DLD1 (cell line): Measurements from ENCODE around the gene MLYCD.

Experiments used
- in situ Hi-C: cut with HindIII; loops from 2 replicates; pipeline ENCODE4 v1.10.0; 2017; ENCODE audit warnings: low sequenced_read_pairs

The MLYCD gene

DNA sequence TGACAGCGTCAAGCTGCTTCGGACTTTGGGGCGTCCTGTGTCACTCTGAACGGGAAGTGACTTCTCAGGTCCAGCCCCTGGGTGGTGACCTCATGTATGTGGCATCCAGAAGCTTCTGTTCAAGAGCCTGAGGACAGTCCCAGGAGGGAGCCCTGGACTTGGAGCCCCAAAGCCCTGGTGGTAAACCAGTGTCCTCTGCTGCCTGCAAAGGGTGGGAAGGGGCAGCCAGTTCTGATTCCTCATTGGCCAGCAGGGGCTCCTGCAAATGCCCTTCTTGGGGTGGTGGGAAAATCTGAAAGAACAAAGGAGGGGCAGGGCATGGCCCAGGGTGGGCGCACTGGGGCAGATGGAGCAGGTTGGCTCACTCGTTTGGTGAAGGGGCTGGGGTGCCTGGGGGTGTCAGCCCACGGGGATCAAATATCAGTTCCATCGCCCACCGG is 55.7 kb downstream of the MLYCD start:
- in situ Hi-C loops = no loop called here

DNA sequence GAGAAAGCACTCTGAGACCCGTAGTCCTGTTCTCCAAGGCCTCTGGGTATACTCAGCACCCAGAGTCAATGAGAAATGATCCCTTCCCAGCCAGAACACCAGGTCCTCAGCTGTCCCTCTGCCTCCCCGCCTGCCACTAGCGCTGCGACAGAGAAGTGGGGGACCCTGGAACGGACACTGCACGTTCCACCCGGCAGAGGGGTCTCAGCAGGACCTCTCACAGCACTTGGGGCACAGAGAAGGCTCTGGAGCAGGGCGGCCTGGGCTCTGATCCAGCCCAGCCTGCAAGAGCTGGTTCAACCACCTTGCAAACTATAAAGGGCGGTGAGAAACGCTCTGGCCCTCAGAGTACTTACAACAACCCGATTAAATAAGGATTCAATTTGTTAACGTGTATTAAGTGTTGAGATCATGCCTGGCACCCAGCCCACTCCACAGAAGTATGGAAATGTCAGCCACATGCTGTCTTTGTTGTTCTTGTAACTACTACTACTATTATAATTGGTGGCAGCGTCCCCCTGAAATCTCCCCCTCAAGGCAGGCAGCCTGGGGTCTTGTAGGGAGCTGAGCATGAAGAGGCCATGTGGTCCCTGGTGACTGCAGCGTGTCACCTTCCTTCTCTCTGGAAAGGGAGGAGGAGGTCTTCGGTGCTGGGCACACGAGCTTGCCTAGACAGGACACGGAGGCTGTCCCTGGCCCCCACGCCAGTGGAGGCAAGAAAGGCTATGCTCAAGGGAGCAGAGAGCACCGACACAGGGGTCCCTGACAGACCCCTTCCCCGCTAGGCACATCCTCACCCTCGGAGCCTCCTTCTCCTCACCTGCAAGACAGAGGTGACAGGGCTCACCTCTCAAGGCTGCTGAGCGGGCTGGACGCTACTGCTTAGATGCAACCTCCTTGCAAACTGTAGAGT is 56.6 kb downstream of the MLYCD start:
- in situ Hi-C loops = no loop called here

DNA sequence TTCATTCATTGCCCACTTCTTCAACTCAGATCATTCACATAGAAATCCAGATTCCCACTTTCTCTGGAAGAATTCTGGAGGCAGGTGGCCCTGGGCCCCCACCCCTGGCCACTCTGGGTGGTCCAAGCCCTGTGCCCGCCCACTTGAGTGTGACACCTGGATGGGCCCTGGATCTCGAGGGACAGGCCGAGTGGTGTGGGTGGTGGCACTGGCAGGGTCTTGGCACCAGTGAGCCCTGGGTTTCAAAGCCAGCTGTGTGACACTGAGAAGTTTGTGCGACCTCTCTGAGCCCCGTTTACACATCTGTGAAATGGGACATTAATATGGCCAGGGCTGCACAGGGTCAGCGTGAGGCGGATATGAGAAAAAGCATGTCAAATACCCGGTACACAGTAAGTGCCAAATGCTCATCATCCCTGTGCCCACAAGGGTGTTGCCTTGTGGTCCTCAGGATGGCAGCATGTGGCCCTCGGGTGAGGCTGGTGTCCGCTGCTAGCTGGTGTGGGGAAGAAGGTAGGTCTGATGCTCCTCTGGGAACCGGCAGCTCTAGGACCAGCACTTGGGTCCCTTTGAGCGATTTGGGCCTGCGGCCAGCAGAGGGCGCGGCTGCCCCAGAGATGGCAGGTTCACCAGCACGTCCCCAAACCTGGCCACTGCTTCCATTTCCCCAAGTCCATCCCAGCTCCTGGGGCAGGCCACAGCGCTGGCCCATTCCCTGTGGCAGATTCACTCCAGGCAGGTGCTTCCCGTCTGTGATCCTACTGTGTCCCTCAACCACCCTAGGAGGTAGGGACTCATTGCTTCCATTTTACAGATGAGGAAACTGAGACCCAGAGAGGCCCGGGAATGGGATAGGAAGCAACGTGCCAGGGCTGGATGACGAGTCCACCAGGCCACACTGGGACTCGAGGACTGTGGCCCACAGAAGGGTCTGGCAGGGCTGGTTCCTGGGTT is 57.7 kb downstream of the MLYCD start:
- in situ Hi-C loops = no loop called here

DNA sequence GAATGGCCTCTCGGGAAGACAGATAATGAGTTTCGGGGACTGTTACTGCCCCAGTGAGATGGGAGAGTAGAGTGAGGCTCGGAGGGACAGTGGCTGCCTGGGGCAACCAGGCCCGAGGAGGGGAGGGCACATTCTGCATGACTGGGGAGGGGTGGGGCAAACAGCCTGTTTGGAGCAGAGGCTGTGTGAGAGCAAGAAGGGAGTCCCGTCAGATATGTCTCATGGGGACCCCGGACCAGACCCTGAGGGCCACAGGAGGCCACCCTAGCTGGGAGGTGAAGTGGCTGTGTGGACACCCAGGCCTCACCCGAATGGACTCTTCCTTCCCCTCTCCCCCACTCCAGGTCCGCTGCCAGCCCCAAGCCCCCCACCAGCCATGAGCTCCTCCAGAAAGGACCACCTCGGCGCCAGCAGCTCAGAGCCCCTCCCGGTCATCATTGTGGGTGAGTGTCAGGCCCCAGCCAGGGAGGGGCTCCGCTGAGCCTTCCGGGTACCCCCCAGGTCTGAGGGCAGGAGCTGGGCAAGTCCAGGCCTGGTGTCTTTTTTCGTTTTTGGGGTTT is 58.5 kb downstream of the MLYCD start:
- in situ Hi-C loops = no loop called here

DNA sequence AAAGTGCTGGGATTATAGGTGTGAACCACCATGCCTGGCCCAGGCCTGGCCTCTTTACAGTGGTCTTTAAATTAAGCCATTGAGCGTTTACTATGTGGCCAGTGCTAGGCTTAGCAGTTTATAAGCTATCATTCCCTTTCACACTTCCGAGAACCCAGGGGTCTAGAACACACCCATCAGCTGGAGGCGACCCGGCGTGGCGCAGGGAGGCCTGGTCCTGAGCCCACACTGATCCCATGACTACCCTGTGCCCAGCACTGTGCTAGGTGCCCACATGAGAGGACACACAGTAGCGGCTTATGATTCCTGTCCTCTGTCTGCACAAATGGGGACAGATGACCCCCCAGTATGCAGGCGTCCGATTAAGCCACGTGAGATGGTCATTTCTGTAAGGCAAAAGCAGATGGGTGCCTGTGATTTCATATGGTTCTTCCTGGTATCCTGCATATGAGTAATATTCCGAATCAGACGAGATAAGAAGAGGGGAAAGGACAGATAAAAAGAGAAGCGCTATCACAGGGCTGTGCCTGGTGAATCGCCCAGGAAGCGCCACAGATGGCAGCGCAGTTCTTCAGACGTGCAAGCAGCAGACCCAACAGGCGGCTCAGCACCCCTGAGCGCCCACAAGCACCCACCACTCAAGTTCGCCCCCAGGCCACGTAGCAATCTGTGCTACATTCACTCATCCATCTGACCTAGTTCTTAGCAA is 59.4 kb downstream of the MLYCD start:
- in situ Hi-C loops = no loop called here

DNA sequence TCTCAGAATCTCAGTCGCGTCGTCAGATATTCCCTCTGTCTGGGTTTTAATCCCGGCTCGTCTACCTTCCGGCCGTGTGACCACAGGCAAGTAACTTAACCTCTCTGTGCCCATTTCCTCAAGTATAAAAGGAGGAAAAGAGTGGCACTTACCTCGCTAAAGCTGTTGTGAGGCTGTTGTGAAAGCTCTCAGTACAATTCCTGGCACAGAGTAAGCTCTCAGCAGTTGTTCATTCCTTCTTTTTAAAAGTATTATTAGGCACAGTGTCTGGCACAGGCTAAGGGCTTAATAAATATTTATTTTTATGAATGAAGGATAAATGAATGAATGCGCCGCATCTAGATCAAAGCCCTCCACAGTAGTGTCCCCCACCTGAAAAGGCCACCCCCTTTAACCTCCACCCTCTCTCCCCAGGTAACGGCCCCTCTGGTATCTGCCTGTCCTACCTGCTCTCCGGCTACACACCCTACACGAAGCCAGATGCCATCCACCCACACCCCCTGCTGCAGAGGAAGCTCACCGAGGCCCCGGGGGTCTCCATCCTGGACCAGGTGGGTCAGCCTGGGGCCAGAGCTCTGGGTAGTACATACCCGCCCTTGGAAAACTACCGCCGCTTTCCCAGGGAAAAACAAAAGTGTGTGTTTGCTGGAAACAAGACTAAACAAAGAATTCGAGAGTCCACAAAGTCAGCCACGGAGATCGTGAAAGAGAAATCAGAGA is 60.1 kb downstream of the MLYCD start:
- in situ Hi-C loops = no loop called here

DNA sequence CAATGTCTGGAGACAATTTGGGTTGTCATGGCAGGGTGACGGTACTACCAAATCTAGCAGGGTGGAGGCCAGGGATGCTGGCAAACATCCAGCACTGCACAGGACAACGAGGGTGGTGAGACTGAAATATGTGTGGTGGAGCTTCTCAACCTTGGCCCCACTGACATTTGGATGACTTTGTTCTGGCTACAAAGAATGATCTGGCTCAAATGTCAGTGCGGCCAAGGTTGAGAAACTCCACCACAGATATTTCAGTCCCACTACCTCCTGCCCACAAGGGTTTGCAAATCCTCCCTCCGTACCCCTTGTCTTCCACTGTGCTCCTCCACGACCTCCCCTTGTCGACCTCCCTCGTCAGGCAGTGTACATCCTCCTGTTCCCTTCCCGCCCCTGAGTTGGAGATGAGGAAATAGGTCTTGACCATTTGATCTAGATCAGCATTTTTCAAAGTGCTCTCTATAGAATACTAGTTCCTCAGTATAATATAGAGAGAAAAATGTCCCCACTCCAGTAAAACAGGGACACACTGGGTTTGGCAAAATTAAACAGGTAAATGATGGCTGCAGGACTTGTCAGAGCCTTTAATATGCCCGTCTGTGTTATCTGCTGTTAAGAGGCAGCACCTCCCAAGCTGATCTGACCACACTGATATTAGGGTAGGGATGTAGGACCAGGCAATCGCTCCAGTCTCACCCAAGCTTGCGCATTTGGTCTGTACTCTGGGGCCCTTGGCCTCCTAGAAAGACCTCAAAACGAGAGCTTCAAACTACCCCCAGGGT is 60.9 kb downstream of the MLYCD start:
- in situ Hi-C loops = no loop called here

DNA sequence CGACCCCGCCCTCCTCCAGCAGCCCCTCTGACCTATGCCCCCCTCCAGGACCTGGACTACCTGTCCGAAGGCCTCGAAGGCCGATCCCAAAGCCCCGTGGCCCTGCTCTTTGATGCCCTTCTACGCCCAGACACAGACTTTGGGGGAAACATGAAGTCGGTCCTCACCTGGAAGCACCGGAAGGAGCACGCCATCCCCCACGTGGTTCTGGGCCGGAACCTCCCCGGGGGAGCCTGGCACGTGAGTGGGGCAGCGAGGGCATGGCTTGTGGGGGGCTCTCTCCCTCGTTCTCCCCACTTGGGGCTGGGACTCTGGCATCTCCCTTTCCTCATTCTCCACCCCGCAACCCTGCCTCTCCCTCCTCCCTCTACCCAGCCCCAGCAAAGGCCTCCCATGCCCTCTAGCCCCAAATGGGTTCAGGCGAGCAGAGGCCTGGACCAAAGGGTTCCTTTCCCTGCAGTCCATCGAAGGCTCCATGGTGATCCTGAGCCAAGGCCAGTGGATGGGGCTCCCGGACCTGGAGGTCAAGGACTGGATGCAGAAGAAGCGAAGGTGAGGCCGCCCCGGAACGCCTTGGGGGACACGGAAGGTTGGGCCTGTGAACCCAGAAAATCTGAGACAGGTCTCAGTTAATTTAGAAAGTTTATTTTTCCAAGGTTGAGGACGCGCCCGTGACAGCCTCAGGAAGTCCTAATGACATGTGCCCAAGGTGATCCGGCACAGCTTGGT is 61.8 kb downstream of the MLYCD start:
- in situ Hi-C loops = no loop called here

DNA sequence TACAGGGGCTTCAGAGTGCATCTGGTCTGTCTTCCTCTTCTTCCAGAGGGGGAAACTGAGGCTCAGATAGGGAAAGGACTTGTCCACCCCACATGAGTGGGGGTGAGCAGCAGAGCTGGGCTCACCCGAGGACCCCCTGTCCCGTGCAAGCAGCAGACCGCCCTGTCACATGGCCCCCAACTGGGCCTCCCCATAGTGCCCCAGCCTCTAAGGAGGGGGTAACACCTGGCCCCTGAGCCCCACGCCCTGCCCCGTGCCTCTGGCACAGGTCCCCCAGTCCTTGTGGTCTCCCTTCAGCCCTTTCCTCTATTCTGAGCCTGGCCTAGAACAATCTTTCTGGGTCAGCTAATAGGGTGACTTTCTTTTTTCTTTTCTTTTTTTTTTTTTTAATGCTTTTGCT is 62.7 kb downstream of the MLYCD start:
- in situ Hi-C loops = no loop called here

DNA sequence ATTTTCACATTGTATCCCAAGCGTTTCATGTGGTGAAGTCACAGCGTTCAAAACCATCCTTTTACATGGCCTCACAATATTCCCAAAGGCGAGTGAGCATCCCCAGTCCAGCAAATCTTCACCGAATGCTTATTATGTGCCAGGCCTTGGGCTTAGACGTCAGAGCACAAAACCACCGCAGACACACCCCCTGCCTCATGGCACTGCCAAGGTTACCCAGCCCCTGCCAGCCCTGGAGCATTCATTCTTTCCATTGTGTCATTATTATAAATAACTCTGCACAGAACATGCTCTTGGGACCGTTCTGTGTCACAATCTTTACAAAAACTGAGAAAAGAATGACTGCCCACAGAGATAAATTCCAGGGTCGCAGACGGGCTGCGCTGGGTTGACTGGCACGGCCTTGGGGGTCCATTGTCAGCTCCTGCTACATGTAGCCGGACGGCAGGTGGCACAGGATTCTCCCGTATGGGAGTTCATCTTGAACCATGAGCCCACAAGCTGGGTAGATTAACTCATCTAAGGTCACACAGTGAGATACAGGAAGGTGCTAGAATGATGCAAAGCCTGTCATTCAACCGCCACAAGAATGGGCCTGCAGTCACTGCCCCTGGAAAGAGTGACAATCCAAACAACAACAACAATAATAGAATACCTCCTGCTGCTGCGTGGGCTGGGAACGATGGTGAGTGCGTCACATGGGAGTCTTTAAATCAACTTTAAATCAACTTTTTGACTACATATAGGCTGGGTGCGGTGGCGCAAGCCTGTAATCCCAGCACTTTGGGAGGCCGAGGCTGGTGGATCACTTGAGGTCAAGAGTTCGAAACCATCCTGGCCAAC is 64.6 kb downstream of the MLYCD start:
- in situ Hi-C loops = no loop called here

DNA sequence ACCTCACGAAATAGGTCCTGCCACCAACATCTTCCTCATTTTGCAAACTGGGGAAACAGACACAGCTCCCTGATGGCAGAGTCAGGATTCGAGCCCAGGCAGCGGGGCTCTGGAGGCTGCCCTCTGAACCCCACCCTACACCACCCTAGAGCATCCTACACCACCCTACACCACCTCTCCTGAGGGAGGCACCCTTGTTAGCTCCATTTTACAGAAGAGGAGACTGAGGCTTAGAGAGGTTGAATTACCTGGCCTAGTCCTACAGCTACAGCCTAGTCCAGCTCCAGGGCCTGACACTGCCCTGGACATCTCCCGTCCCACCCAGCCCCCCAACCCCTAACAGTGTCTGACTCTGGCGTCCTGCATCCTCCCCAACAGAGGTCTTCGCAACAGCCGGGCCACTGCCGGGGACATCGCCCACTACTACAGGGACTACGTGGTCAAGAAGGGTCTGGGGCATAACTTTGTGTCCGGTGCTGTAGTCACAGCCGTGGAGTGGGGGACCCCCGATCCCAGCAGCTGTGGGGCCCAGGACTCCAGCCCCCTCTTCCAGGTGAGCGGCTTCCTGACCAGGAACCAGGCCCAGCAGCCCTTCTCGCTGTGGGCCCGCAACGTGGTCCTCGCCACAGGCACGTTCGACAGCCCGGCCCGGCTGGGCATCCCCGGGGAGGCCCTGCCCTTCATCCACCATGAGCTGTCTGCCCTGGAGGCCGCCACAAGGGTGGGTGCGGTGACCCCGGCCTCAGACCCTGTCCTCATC is 65.9 kb downstream of the MLYCD start:
- in situ Hi-C loops = no loop called here

DNA sequence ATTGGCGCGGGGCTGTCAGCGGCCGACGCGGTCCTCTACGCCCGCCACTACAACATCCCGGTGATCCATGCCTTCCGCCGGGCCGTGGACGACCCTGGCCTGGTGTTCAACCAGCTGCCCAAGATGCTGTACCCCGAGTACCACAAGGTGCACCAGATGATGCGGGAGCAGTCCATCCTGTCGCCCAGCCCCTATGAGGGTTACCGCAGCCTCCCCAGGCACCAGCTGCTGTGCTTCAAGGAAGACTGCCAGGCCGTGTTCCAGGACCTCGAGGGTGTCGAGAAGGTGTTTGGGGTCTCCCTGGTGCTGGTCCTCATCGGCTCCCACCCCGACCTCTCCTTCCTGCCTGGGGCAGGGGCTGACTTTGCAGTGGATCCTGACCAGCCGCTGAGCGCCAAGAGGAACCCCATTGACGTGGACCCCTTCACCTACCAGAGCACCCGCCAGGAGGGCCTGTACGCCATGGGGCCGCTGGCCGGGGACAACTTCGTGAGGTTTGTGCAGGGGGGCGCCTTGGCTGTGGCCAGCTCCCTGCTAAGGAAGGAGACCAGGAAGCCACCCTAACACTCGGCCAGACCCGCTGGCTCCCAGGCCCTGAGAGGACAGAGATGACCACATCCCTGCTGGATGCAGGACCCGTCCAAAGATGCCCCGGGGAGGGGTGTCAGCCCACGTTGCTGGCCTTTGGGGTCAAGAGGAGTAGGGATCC is 66.7 kb downstream of the MLYCD start:
- in situ Hi-C loops = no loop called here

DNA sequence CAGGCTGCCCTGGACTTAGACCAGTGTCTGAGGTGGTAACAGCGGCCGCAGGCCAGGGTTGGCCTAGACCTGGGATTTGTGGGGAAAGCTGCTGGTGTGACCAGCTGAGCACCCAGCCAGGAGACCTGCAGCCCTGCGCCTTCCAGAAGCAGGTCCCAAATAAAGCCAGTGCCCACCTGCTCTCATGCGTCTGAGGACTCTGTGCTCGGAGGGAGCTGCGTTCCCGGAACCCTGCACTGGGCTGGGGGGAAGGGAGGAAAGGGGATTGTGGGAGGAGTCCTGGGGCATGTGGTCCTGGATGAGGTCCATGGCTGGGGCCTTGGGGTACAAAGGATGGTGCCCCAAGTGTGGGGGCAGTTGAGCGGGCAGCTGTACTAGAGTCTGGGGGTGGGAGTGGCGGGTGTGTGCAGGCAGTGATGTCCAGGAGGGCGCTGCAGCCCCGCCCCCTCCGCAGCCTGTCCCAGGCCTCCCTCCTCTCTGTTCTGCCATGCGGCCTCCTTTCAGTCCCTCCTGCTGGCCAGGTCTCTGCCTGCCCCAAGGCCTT is 67.3 kb downstream of the MLYCD start:
- in situ Hi-C loops = no loop called here

DNA sequence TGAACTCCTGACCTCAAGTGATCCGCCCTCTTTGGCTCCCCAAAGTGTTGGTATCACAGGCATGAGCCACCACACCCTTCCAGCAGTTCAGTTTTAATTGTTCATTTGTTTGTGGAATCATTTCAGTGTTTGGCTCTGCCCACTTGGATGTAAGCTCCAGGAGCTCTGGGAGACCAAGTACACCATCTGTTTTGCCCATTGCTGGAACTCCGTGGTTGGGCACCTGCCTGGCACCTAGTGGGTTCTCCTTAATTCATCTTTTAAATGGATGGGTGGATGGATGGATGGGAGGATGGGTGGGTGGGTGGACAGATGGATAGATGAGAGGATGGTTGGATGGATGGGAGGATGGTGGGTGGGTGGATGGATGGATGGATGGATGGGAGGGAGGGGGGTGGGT is 68.2 kb downstream of the MLYCD start:
- in situ Hi-C loops = no loop called here

DNA sequence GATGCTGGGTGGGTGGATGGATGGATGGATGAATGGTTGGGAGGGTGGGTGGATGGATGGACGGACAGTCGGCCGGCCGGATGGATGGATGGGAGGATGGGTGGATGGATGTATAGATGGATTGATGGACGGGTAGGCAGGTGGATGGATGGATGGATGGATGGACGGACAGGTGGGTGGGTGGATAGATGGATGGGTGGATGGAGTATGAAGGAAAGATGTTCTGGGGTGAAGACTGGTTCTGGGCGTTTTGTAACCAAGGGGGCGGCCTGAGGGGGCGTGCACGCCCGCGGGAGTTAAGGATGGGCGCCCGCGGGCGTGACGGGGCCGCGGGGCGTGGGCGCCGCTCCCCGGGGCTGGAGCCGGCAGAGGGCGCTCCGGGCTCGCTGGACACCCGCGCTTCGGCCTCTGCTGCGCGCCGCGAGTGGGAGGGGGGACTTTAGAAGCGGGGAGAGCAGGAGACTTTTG is 69.0 kb downstream of the MLYCD start, which contains the start of gene NECAB2:
Gene NECAB2, plus strand, starts transcription at position 407 of the 468 bp plus-strand sequence. CDS start 405 bp downstream, outside the sequence.
- in situ Hi-C loops = no loop called here

DNA sequence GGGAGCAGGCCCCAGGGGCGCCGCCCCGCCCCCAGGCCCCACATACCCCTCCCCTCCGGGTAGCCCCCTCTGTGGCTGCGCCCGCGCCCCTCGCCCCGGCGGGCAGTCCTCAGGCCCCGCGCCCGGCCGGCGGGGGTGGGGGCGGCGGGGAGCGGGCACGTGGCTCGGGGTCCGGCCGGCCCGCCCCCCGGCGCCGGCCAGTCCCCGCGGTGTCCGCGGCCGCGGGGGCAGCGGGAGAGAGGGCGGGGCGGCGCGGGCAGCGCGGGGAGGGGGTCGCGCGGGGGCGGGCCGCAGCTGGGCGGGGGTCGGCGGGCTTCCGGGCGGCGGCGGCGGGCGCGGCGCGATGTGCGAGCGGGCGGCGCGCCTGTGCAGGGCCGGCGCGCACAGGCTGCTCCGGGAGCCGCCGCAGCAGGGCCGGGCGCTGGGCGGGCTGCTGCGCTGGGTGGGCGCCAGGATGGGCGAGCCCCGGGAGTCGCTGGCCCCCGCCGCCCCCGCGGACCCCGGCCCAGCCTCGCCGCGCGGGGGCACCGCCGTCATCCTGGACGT is 69.5 kb downstream of the MLYCD start:
- in situ Hi-C loops = no loop called here
